H1 (cell line): ENCODE data around the gene OPN5. TPM values are rescaled to one million over a fixed set of nuclear protein-coding genes. Genes with fewer than 3 reads are reported as not detected.

Experiments
- CTCF ChIA-PET: fragments of 300-600 bp; sonication (Branson Sonifier 250); formaldehyde crosslinking; loops from one replicate; lab custom pipeline; 2021; ENCODE audit not compliant: partially characterized antibody; lab: Charles Lee
- POLR2A ChIA-PET: fragments of 300-600 bp; sonication (Branson Sonifier 250); formaldehyde crosslinking; loops from one replicate; lab custom pipeline; 2021; ENCODE audit warnings: inconsistent platforms; ENCODE audit not compliant: partially characterized antibody; lab: Charles Lee
- DNase-seq, 2 experiments: peaks; one replicate each; pipeline versions ENCODE4 v3.0.0 to v3.0.0-alpha.2; 2010 to 2022; ENCODE audit warnings: low spot score in 2 of 2, low read depth in 1 of 2, mixed read lengths in 1 of 2
- FAIRE-seq: peaks from 2 replicates; lab custom pipeline; 2011; peaks lifted over from hg19 to GRCh38; lab: Jason Lieb, UNC
- H2AFZ ChIP-seq: 2 replicates; pipeline ENCODE4 v1.8.1; 2012; ENCODE audit warnings: low read length, inconsistent platforms
- H2AK5ac ChIP-seq: 2 replicates; pipeline ENCODE4 v1.6.1; 2013; ENCODE audit warnings: low read depth, low read length
- H2BK120ac ChIP-seq: replicated peaks from 2 replicates; pipeline ENCODE3; 2013; ENCODE audit warnings: low read depth, low read length, inconsistent platforms
- H2BK12ac ChIP-seq: 2 replicates; pipeline ENCODE4 v1.6.1; 2013; ENCODE audit warnings: low read depth, low read length
- H2BK15ac ChIP-seq: 2 replicates; pipeline ENCODE4 v1.6.1; 2013; ENCODE audit warnings: low read length
- H2BK20ac ChIP-seq: 2 replicates; pipeline ENCODE4 v1.6.1; 2013; ENCODE audit warnings: low read length
- H2BK5ac ChIP-seq: 2 replicates; pipeline ENCODE4 v1.6.1; 2013; ENCODE audit warnings: low read depth, low read length
- H3K14ac ChIP-seq: 2 replicates; pipeline ENCODE4 v1.6.1; 2013; ENCODE audit warnings: inconsistent platforms; ENCODE audit not compliant: insufficient read length
- H3K18ac ChIP-seq: 2 replicates; pipeline ENCODE4 v1.6.1; 2013; ENCODE audit warnings: low read length; ENCODE audit errors: extremely low read depth
- H3K23ac ChIP-seq: 2 replicates; pipeline ENCODE4 v1.6.1; 2013; ENCODE audit warnings: inconsistent platforms; ENCODE audit not compliant: insufficient read length
- H3K23me2 ChIP-seq: 2 replicates; pipeline ENCODE4 v1.6.1; 2013; ENCODE audit warnings: low read depth, low read length
- H3K27ac ChIP-seq: 2 replicates; pipeline ENCODE4 v1.6.1; 2011; ENCODE audit warnings: low read depth, low read length, inconsistent platforms
- H3K27me3 ChIP-seq, 4 experiments: replicated peaks in 1 of 4; 1 replicate in 1 of 4; 2 replicates in 3 of 4; pipeline versions ENCODE4 v1.6.1 to v1.8.1; 2011 to 2013; ENCODE audit warnings: low read length in 3 of 4, mild to moderate bottlenecking in 3 of 4, inconsistent platforms in 2 of 4, mixed read lengths in 2 of 4, moderate library complexity in 1 of 4; ENCODE audit not compliant: control insufficient read depth in 3 of 4, insufficient read depth in 3 of 4; ENCODE audit errors: extremely low read depth in 1 of 4
- H3K36me3 ChIP-seq, 4 experiments: 2 replicates each; pipeline versions ENCODE4 v1.6.1 to v1.8.1; 2011 to 2013; ENCODE audit warnings: mild to moderate bottlenecking in 4 of 4, low read length in 3 of 4, moderate library complexity in 2 of 4, control low read depth in 1 of 4, inconsistent platforms in 1 of 4; ENCODE audit not compliant: insufficient read depth in 4 of 4, control insufficient read depth in 2 of 4
- H3K4ac ChIP-seq: replicated peaks from 2 replicates; pipeline ENCODE3; 2013; ENCODE audit warnings: low read length, low read depth, mixed read lengths, inconsistent platforms; ENCODE audit not compliant: insufficient read length
- H3K4me1 ChIP-seq, 4 experiments: replicated peaks in 1 of 4; 1 replicate in 1 of 4; 2 replicates in 3 of 4; pipeline versions ENCODE4 v1.6.1 to v1.8.1; 2011 to 2013; ENCODE audit warnings: low read length in 3 of 4, inconsistent platforms in 2 of 4, mixed read lengths in 1 of 4; ENCODE audit not compliant: insufficient read depth in 4 of 4, control insufficient read depth in 3 of 4
- H3K4me2 ChIP-seq, 2 experiments: 2 replicates each; pipeline versions ENCODE4 v1.6.1 to v1.8.1; 2011 to 2013; ENCODE audit warnings: low read depth in 2 of 2, low read length in 2 of 2, control low read depth in 1 of 2, inconsistent platforms in 1 of 2, mild to moderate bottlenecking in 1 of 2; ENCODE audit not compliant: insufficient read depth in 1 of 2
- H3K4me3 ChIP-seq, 4 experiments: fragments of 200-600, 300-600 bp in 1 of 4; sonication (generic), shearing (Covaris generic), sonication (Bioruptor Twin) in 1 of 4; 2 replicates each; pipeline versions ENCODE4 v1.5.1 to v1.8.1; 2011 to 2016; ENCODE audit warnings: low read length in 4 of 4, low read depth in 3 of 4, control low read depth in 2 of 4, inconsistent platforms in 2 of 4, mild to moderate bottlenecking in 2 of 4, mixed read lengths in 1 of 4, moderate library complexity in 1 of 4; ENCODE audit not compliant: insufficient read depth in 2 of 4; ENCODE audit errors: extremely low read depth in 1 of 4
- H3K56ac ChIP-seq: replicated peaks from 2 replicates; pipeline ENCODE3; 2013; ENCODE audit warnings: low read depth, mild to moderate bottlenecking, mixed read lengths, low read length, inconsistent platforms; ENCODE audit not compliant: insufficient read length
- H3K79me1 ChIP-seq: 2 replicates; pipeline ENCODE4 v1.6.1; 2013; ENCODE audit warnings: low read depth, low read length, control low read depth
- H3K79me2 ChIP-seq, 2 experiments: 2 replicates each; pipeline versions ENCODE4 v1.6.1 to v1.8.1; 2012 to 2013; ENCODE audit warnings: low read length in 2 of 2, mild to moderate bottlenecking in 2 of 2, inconsistent platforms in 1 of 2; ENCODE audit not compliant: insufficient read depth in 2 of 2, control insufficient read depth in 1 of 2
- H3K9ac ChIP-seq, 4 experiments: replicated peaks in 1 of 4; 1 replicate in 1 of 4; 2 replicates in 3 of 4; pipeline versions ENCODE4 v1.6.1 to v1.8.1; 2011 to 2013; ENCODE audit warnings: low read depth in 3 of 4, low read length in 3 of 4, control low read depth in 2 of 4, mild to moderate bottlenecking in 2 of 4, moderate library complexity in 2 of 4, inconsistent platforms in 1 of 4; ENCODE audit errors: extremely low read depth in 1 of 4
- H3K9me3 ChIP-seq, 2 experiments: 2 replicates each; pipeline versions ENCODE4 v1.6.1 to v1.8.1; 2012 to 2013; ENCODE audit warnings: mild to moderate bottlenecking in 2 of 2, moderate library complexity in 2 of 2, control low read depth in 1 of 2, inconsistent platforms in 1 of 2, low read depth in 1 of 2, low read length in 1 of 2, mixed read lengths in 1 of 2; ENCODE audit not compliant: insufficient read depth in 2 of 2
- H4K20me1 ChIP-seq, 2 experiments: replicated peaks in 1 of 2; 2 replicates each; pipeline versions ENCODE3 to v1.8.1; 2011 to 2013; ENCODE audit warnings: inconsistent platforms in 2 of 2, low read length in 2 of 2, mild to moderate bottlenecking in 1 of 2; ENCODE audit not compliant: insufficient read depth in 2 of 2, control insufficient read depth in 1 of 2
- H4K5ac ChIP-seq: 2 replicates; pipeline ENCODE4 v1.6.1; 2013; ENCODE audit warnings: low read length, low read depth, mixed read lengths, inconsistent platforms; ENCODE audit not compliant: insufficient read length
- H4K8ac ChIP-seq: 2 replicates; pipeline ENCODE4 v1.8.0; 2013; ENCODE audit warnings: mild to moderate bottlenecking, moderate library complexity, low read length, inconsistent platforms; ENCODE audit not compliant: insufficient read depth; ENCODE audit errors: extremely low read depth
- H4K91ac ChIP-seq: replicated peaks from 2 replicates; pipeline ENCODE3; 2013; ENCODE audit warnings: low read length, mixed read lengths, inconsistent platforms; ENCODE audit not compliant: insufficient read length
- ATF3 ChIP-seq: IDR thresholded peaks from 2 replicates; pipeline ENCODE4 v1.6.1; 2011; ENCODE audit warnings: low read depth, mild to moderate bottlenecking, low read length; ENCODE audit not compliant: insufficient read depth
- CBX8 ChIP-seq: fragments of 300-800, 300-1000 bp; sonication (generic); IDR thresholded peaks from 2 replicates; pipeline ENCODE4 v1.7.1; 2016; ENCODE audit warnings: low read depth, low read length, borderline replicate concordance
- CHD1 ChIP-seq: IDR thresholded peaks from 2 replicates; pipeline ENCODE4 v1.6.1; 2012; ENCODE audit warnings: low read depth, low read length, improper control_type of control experiment
- E2F6 ChIP-seq: IDR thresholded peaks from 2 replicates; pipeline ENCODE4 v1.6.1; 2012; ENCODE audit warnings: inconsistent platforms
- EP300 ChIP-seq, 2 experiments: IDR thresholded peaks; 1 replicate in 1 of 2; 2 replicates in 1 of 2; pipeline ENCODE4 v1.6.1; 2011 to 2012; ENCODE audit warnings: low read depth in 2 of 2, low read length in 2 of 2, mild to moderate bottlenecking in 2 of 2, borderline replicate concordance in 1 of 2, inconsistent platforms in 1 of 2, moderate library complexity in 1 of 2
- HDAC6 ChIP-seq: IDR thresholded peaks from one replicate; pipeline ENCODE4 v1.7.1; 2012; ENCODE audit warnings: low read depth, mild to moderate bottlenecking, inconsistent platforms, low read length, moderate library complexity
- KDM1A ChIP-seq: fragments of 200-600, 300-600 bp; sonication (generic); IDR thresholded peaks from 2 replicates; pipeline ENCODE4 v1.7.1; 2016; ENCODE audit warnings: mild to moderate bottlenecking, low read length, borderline replicate concordance
- NANOG ChIP-seq: IDR thresholded peaks from 2 replicates; pipeline ENCODE4 v1.6.1; 2011; ENCODE audit warnings: low read length, low read depth, mild to moderate bottlenecking, inconsistent platforms; ENCODE audit not compliant: insufficient read depth, poor library complexity, severe bottlenecking
- RXRA ChIP-seq: IDR thresholded peaks from 2 replicates; pipeline ENCODE4 v1.6.1; 2011; ENCODE audit warnings: low read depth, mild to moderate bottlenecking, low read length, moderate library complexity; ENCODE audit not compliant: insufficient read depth
- SAP30 ChIP-seq: fragments of 300-600 bp; sonication (generic); IDR thresholded peaks from 2 replicates; pipeline ENCODE4 v1.7.1; 2012; ENCODE audit warnings: low read length, moderate library complexity, mild to moderate bottlenecking, inconsistent platforms; ENCODE audit not compliant: insufficient read depth, insufficient replicate concordance
- TAF1 ChIP-seq: IDR thresholded peaks from 2 replicates; pipeline ENCODE4 v1.6.1; 2011; ENCODE audit warnings: mild to moderate bottlenecking, low read depth, low read length
- TAF7 ChIP-seq: optimal IDR thresholded peaks from 2 replicates; pipeline ENCODE3; 2011; ENCODE audit warnings: low read depth, mild to moderate bottlenecking, inconsistent platforms, low read length, moderate library complexity, borderline replicate concordance
- TEAD4 ChIP-seq: IDR thresholded peaks from 2 replicates; pipeline ENCODE4 v1.6.1; 2012; ENCODE audit warnings: low read depth, low read length, inconsistent platforms, mixed read lengths
- ZNF274 ChIP-seq: IDR thresholded peaks from 2 replicates; pipeline ENCODE4 v1.7.0; 2012; ENCODE audit warnings: low read length, borderline replicate concordance; ENCODE audit errors: extremely low read depth
- polyA plus RNA-seq, 7 experiments: library from polyadenylated mRNA; depleted of rRNA in 3 of 7; stranded (reverse) in 5 of 7; unstranded in 2 of 7; fragments of >200 nt in 5 of 7; fragments of 200-250 nt in 2 of 7; gene quantifications; 1 replicate in 5 of 7; 2 replicates in 1 of 7; 4 replicates in 1 of 7; pipeline versions ENCODE4 v1.2.1 to v1.2.3, GENCODE V29; 2011 to 2013; ENCODE audit warnings: missing spikeins in 2 of 7, mixed read lengths in 2 of 7
- total RNA-seq: library from RNA; stranded (reverse); fragmentation: NEBNext Ultra II Directional; extraction: Animal tissue kit (Norgen Biotek cat#: 25700); gene quantifications from 2 replicates; pipeline ENCODE4 v1.2.1, GENCODE V29; 2021

Gene OPN5
- total and polyA plus RNA-seq, 2 of the 8 experiments (the other 6 are each of a cell fraction or from before 2014, with no cell fraction given) = not detected

- H3K79me1 ChIP-seq = no peaks in the 10 kb centered on the region
- H2BK15ac ChIP-seq = no peak overlapping the region
- no peak overlapping the region for H4K91ac ChIP-seq
- no peak overlapping the region for H4K8ac ChIP-seq
- H3K27ac ChIP-seq = no peak overlapping the region
- no peak overlapping the region for H2BK5ac ChIP-seq
- H3K14ac ChIP-seq = no peak overlapping the region
- no peaks in the 10 kb centered on the region for H4K20me1 ChIP-seq
- no peaks in the 10 kb centered on the region for H3K36me3 ChIP-seq
- no peak overlapping the region for H3K18ac ChIP-seq
- no peak overlapping the region for H3K4me2 ChIP-seq
- H3K23me2 ChIP-seq = no peaks in the 10 kb centered on the region
- no peak overlapping the region for H3K4ac ChIP-seq
- no peak overlapping the region for H3K23ac ChIP-seq
- no peaks in the 10 kb centered on the region for H3K79me2 ChIP-seq
- POLR2A ChIA-PET = no interaction called here
- no peak overlapping the region for H2BK12ac ChIP-seq
- no peaks in the 10 kb centered on the region for H3K9me3 ChIP-seq
- no peak overlapping the region for H3K9ac ChIP-seq
- no peak overlapping the region for H3K56ac ChIP-seq
- no peak overlapping the region for H2AFZ ChIP-seq
- no peak for FAIRE-seq
- no peak overlapping the region for H2BK120ac ChIP-seq
- H3K4me3 ChIP-seq = no peak overlapping the region
- no peaks in the 10 kb centered on the region; a peak in 1 of 7 replicates for H3K27me3 ChIP-seq
- no peaks in the 10 kb centered on the region for H3K4me1 ChIP-seq
- H4K5ac ChIP-seq = no peak overlapping the region
- DNase-seq = no peak
- H2BK20ac ChIP-seq = no peak overlapping the region
- CTCF ChIA-PET = no interaction called here
- H2AK5ac ChIP-seq = no peak overlapping the region
- no peak for TF ChIP-seq TAF1
- TF ChIP-seq TAF7 = no peak
- no peak for TF ChIP-seq CHD1
- TF ChIP-seq SAP30 = no peak
- TF ChIP-seq NANOG = no peak
- no peak for TF ChIP-seq TEAD4
- TF ChIP-seq ZNF274 = no peak
- no peak for TF ChIP-seq KDM1A
- no peak for TF ChIP-seq RXRA
- no peak for TF ChIP-seq HDAC6
- TF ChIP-seq EP300 (IDR thresholded peaks at IDR 0.05; ENCODE audit: borderline replicate concordance in 1 of 2, low read depth in 2 of 2, low read length in 2 of 2) = no peak
- TF ChIP-seq CBX8 = no peak
- TF ChIP-seq ATF3 = no peak
- no peak for TF ChIP-seq E2F6
Observed at GRCh38 chr6:47836046-47836445, 54.2 kb downstream of the OPN5 start.
